Progenitor cell of endocrine pancreas (in vitro differentiated cells): ENCODE results near the gene CEP41. TPM values are rescaled to one million over a fixed set of nuclear protein-coding genes. Genes with fewer than 3 reads are reported as not detected.

ENCODE experiments used
- DNase-seq: peaks from one replicate; pipeline ENCODE4 v3.0.0; 2021; ENCODE audit warnings: low spot score; ENCODE audit not compliant: unreplicated experiment
- H3K27ac Mint-ChIP-seq: 2 replicates; pipeline ENCODE4 v1.8.0; 2021; ENCODE audit warnings: mild to moderate bottlenecking, moderate library complexity, mixed read lengths
- H3K27me3 Mint-ChIP-seq: 2 replicates; pipeline ENCODE4 v1.8.0; 2021; ENCODE audit warnings: mixed read lengths
- H3K36me3 Mint-ChIP-seq: 2 replicates; pipeline ENCODE4 v1.8.0; 2022; ENCODE audit warnings: mixed read lengths; ENCODE audit not compliant: insufficient read depth
- H3K4me1 Mint-ChIP-seq: 2 replicates; pipeline ENCODE4 v1.8.0; 2021; ENCODE audit warnings: low read depth, mixed read lengths
- H3K4me3 Mint-ChIP-seq: 2 replicates; pipeline ENCODE4 v1.8.0; 2021; ENCODE audit warnings: low read depth, mild to moderate bottlenecking, moderate library complexity, mixed read lengths
- H3K9me3 Mint-ChIP-seq: 2 replicates; pipeline ENCODE4 v1.8.0; 2021; ENCODE audit warnings: low read depth, mixed read lengths
- total RNA-seq: library from RNA; stranded (reverse); gene quantifications from 2 replicates; pipeline ENCODE4 v1.2.1, GENCODE V29; 2021
- TF ChIP-seq, protein P1 (sequence below): fragments of 200-600 bp; sonication (generic); IDR thresholded peaks from one replicate; pipeline ENCODE4 v1.5.0; 2021; ENCODE audit warnings: antibody characterized with exemption, mild to moderate bottlenecking; ENCODE audit not compliant: unreplicated experiment

The CEP41 gene
- total RNA-seq, 1 donor from 2014 or later, result 31.8 TPM

DNA sequence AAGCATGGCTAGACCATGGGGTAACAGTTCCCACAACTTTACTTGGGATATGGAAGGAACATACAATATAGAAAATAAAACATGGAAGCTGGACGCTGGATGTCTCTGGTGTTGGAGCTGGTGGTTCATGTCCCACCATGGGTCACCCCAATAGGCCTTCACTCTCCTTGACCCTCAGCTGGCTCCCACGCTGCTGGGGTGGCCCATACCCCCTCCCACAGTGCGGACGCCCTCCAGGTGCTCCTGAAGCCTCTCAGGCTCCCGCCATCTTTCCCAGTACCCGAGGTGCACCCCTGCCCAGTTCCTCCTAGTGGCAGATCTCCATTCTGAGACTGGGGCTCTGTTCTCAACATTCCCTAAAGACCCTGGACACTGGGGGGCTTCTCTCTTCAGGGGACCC lies 66.3 kb downstream of the CEP41 start:
- peak overlapping the region; percentile 99 for H3K27ac Mint-ChIP-seq
- peaks cover 8% of the 10 kb centered on the region for H3K36me3 Mint-ChIP-seq
- H3K27me3 Mint-ChIP-seq, result no peaks in the 10 kb centered on the region
- H3K4me1 Mint-ChIP-seq, result peaks cover 38% of the 10 kb centered on the region
- H3K4me3 Mint-ChIP-seq, result no peak overlapping the region
- H3K9me3 Mint-ChIP-seq, result peaks cover 14% of the 10 kb centered on the region
- TF ChIP-seq, protein P1, sequence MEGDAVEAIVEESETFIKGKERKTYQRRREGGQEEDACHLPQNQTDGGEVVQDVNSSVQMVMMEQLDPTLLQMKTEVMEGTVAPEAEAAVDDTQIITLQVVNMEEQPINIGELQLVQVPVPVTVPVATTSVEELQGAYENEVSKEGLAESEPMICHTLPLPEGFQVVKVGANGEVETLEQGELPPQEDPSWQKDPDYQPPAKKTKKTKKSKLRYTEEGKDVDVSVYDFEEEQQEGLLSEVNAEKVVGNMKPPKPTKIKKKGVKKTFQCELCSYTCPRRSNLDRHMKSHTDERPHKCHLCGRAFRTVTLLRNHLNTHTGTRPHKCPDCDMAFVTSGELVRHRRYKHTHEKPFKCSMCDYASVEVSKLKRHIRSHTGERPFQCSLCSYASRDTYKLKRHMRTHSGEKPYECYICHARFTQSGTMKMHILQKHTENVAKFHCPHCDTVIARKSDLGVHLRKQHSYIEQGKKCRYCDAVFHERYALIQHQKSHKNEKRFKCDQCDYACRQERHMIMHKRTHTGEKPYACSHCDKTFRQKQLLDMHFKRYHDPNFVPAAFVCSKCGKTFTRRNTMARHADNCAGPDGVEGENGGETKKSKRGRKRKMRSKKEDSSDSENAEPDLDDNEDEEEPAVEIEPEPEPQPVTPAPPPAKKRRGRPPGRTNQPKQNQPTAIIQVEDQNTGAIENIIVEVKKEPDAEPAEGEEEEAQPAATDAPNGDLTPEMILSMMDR, result no peak
- DNase-seq, result no peak

DNA sequence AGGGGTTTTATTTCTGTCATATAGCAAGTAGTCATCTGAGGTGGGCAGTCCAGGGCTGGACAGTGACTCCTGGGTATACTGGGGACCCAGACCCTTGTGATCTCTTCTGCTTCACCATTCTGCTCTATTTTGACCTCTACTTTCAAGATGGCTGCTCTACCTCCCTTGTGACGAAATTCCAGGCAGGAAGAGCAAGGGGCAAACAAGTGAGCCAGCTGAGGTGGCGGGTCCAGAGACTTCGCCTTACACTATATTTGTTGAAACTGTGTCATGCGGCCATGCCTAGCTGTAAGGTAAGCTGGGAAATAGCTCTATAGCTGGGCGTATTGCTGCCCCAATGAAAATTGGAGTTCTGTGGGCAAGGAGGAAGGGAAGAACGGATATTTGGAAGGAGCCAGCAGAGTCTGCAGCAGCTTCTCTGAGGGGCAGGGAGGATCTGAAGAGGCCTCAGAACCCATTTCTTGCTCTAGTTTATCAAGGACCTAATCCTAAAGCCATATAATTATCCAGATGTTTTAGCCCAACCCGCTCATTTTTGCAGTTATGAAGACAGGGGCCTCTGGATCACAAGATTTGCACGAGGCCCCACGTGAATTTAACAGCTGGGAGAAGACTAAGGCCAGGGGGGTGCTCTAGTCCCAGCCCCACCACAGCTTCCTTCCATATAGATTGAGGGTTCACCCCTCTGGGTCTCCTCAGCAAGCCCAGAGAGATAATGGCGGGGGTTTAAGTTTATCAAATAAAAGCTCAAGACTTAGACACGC lies 68.2 kb downstream of the CEP41 start:
- peaks cover 42% of the 10 kb centered on the region for H3K4me1 Mint-ChIP-seq
- H3K9me3 Mint-ChIP-seq, result peaks cover 14% of the 10 kb centered on the region
- no peak for DNase-seq
- H3K27me3 Mint-ChIP-seq, result no peaks in the 10 kb centered on the region
- H3K36me3 Mint-ChIP-seq, result peaks cover 8% of the 10 kb centered on the region
- peak overlapping the region; percentile 99 for H3K27ac Mint-ChIP-seq
- H3K4me3 Mint-ChIP-seq, result no peak overlapping the region
- TF ChIP-seq, protein P1, result no peak

DNA sequence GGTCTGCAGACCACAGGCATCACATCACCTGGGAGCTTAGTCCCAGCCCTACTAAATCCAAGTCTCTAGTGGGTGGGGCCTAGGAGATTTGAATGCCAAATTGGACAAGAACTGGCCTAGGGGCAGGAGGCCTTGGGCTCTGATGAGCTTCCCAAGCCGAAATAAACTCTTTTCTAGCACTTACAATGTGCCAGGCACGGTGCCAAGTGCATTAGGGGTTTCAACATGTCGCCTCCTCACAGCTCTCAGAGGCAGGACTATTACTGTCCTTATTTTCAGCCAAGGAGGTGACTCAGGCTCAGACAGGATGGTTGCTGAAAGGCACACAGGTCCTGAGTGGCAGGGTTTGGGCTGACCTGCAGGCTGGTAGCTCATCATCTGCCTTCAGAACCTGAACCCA lies 69.8 kb downstream of the CEP41 start:
- Mint-ChIP-seq H3K27ac (no peak overlapping the region), H3K4me1 (peaks cover 51% of the 10 kb centered on the region), H3K4me3 (no peak overlapping the region)

DNA sequence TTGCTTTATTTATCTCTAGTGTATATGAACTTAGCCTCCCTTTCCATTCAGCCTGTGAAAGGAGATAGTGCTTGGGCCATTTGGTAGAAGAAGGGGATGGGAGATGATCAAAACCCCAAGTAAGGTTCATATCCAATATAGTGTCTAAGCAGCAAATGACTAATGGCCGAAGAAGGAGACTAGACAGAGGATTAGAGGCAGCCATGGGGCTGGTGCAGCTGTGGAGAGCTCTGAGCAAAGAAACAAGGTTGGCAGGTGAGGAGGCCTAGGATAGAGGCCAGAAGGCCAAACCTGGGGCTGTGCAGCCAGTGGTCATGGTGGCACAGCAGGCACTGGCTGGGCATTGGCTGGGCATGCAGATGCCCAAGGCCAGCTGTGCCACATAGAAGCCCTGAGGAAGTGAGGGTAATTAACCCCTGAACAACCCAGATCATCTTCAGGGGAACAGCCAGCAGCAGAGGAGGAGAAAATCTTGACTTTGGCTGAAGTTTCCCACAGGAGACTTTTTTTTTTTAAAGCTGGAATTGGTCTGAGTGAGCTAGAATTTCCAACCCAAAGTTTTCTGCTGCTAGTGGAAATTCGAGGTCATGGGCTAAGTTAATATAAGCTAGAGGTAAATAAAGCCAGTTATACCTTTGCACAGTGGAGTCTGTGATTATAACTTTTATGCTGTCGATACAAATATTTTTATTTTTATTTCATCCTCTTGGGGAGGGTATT lies 70.8 kb downstream of the CEP41 start:
- no peaks in the 10 kb centered on the region for H3K27me3 Mint-ChIP-seq
- peak overlapping the region; percentile 70 for H3K27ac Mint-ChIP-seq
- H3K4me3 Mint-ChIP-seq, result no peak overlapping the region
- H3K9me3 Mint-ChIP-seq, result peaks cover 3% of the 10 kb centered on the region
- no peak for DNase-seq
- H3K36me3 Mint-ChIP-seq, result peaks cover 2% of the 10 kb centered on the region
- TF ChIP-seq, protein P1, result no peak
- peaks cover 62% of the 10 kb centered on the region for H3K4me1 Mint-ChIP-seq

More for the DNA sequence above, 69.8 kb downstream of the CEP41 start:
- Mint-ChIP-seq H3K36me3 (peaks cover 2% of the 10 kb centered on the region), H3K27me3 (no peaks in the 10 kb centered on the region), H3K9me3 (peaks cover 4% of the 10 kb centered on the region)
- TF ChIP-seq, protein P1, result no peak
- DNase-seq, result no peak

DNA sequence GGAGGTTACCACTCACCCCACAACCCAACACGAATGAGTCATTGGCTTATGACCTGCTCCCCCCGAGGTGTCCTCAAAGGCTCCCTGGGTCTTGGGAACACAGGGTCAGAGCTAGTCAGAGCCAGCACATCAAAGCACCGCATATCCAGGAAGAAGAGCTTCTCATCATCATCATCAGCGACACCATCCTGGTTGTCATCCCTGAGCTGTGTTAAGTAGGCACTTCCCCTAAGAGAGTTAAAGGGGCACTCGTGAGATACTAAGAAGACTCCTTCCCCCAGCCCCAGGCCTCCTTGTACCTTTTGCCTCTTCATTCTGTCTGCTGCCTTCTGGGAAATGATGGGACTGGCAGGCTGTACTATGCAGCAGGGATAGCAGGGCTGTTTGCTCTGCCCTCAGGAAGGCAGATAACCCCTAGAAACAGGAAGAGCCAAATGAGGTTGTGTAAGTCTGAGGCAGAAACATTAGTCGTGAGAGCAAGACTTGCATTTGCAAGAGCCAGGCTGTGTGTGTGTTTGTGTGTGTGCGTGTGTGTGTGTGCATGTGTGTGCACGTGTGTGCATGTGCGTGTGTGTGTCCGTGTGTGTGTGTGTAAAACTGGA lies 71.6 kb downstream of the CEP41 start:
- Mint-ChIP-seq H3K4me3 (no peak overlapping the region), H3K27me3 (no peaks in the 10 kb centered on the region), H3K4me1 (peaks cover 60% of the 10 kb centered on the region), H3K27ac (peak overlapping the region; percentile 70), H3K9me3 (peaks cover 3% of the 10 kb centered on the region), H3K36me3 (peaks cover 2% of the 10 kb centered on the region)
- no peak for DNase-seq
- TF ChIP-seq, protein P1, result no peak
